Measurements from ENCODE around the gene MICA. TPM values are rescaled to one million over a fixed set of nuclear protein-coding genes. Genes with fewer than 3 reads are reported as not detected.
A peak's percentile ranks its signal among the peaks of the same experiment; 100 is the strongest.
"Not testable (repeated sequence)": the region's sequence is repeated elsewhere in the genome, so short reads cannot be mapped to it uniquely, and the experiment has no call there.

Gene MICA
- total and polyA plus RNA-seq, 2 experiments from 2014 or later = 36.0 to 41.9 TPM

DNA sequence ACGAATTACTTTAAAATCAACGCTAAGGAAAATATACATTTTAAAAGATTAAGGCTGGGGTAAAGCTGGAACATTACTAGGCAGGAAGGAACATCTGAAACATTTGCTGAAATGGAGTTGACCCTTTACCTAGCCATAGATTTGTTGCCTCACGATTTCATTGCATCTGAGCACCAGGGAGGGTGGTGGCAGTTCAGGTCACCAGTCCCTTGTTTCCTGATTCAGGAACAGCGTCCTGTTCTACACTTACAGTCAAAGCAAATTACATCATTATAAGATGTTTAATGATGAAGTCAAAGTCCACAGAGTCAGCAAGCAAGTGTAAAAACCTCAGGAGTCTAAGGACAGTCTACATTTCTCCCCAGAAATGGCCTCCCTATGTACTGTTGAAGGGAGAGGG is 9.0 kb upstream of the MICA start:
- Histone ChIP-seq H3K9me2 (replicated peaks; ENCODE audit: insufficient read depth) (no peaks in the 10 kb centered on the region), H3K4me2 (no peak overlapping the region), H3K4me3 (no peak overlapping the region), H3K79me2 (peaks cover 4% of the 10 kb centered on the region), H3K9me3 (ENCODE audit: low read depth) (no peaks in the 10 kb centered on the region), H4K20me1 (ENCODE audit: insufficient read depth, poor library complexity, severe bottlenecking) (no peaks in the 10 kb centered on the region), H3K4me1 (ENCODE audit: insufficient read depth) (peaks cover 5% of the 10 kb centered on the region), H3K27me3 (no peaks in the 10 kb centered on the region), H2AFZ (no peak overlapping the region), H3K36me3 (replicated peaks; ENCODE audit: insufficient read depth, low read depth) (no peaks in the 10 kb centered on the region), H3K27ac (no peak overlapping the region)
- DNase-seq (ENCODE audit: low spot score) = peak; percentile 23
- 80% methylated on average over 4 of the region's 4 CpGs for WGBS (ENCODE audit: low lambda C conversion rate, missing lambda C conversion rate)
- TF ChIP-seq EZH2 (IDR thresholded peaks at IDR 0.05; ENCODE audit: borderline replicate concordance) = no peak
- TF ChIP-seq, protein P1, sequence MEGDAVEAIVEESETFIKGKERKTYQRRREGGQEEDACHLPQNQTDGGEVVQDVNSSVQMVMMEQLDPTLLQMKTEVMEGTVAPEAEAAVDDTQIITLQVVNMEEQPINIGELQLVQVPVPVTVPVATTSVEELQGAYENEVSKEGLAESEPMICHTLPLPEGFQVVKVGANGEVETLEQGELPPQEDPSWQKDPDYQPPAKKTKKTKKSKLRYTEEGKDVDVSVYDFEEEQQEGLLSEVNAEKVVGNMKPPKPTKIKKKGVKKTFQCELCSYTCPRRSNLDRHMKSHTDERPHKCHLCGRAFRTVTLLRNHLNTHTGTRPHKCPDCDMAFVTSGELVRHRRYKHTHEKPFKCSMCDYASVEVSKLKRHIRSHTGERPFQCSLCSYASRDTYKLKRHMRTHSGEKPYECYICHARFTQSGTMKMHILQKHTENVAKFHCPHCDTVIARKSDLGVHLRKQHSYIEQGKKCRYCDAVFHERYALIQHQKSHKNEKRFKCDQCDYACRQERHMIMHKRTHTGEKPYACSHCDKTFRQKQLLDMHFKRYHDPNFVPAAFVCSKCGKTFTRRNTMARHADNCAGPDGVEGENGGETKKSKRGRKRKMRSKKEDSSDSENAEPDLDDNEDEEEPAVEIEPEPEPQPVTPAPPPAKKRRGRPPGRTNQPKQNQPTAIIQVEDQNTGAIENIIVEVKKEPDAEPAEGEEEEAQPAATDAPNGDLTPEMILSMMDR (IDR thresholded peaks at IDR 0.05; ENCODE audit: poor library complexity) = no peak
- TF ChIP-seq EZH2phosphoT487 (IDR thresholded peaks at IDR 0.05; ENCODE audit: low read depth, severe bottlenecking, unreplicated experiment) = no peak

DNA sequence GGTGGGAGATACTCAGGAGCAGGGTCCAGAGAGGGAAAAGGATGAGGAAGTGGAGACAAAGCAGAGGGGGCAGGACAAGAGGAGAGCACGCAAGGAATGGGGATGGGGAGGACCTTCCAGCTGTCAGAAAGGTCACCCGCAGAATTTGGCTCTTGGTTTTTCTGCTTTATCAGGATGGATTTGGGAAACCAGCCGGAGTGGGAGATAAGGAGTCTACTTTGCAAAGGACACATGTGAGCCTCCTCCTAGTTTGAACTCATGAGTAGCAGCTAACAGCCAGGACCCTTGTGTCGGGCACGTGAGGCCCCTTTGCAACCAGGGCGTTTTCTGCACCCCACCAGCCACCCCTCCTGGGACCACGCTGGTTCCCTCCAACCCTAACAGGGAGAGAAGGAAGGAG is 7.6 kb upstream of the MICA start:
- Histone ChIP-seq H3K79me2 (peaks cover 6% of the 10 kb centered on the region), H4K20me1 (ENCODE audit: insufficient read depth, poor library complexity, severe bottlenecking) (no peaks in the 10 kb centered on the region), H2AFZ (no peak overlapping the region), H3K27me3 (no peaks in the 10 kb centered on the region), H3K36me3 (replicated peaks; ENCODE audit: insufficient read depth, low read depth) (no peaks in the 10 kb centered on the region), H3K4me1 (ENCODE audit: insufficient read depth) (peaks cover 5% of the 10 kb centered on the region), H3K4me3 (no peak overlapping the region), H3K9me3 (ENCODE audit: low read depth) (no peaks in the 10 kb centered on the region), H3K27ac (no peak overlapping the region), H3K9me2 (replicated peaks; ENCODE audit: insufficient read depth) (no peaks in the 10 kb centered on the region), H3K4me2 (no peak overlapping the region)
- TF ChIP-seq EZH2 (IDR thresholded peaks at IDR 0.05; ENCODE audit: borderline replicate concordance) = no peak
- TF ChIP-seq, protein P1 (IDR thresholded peaks at IDR 0.05; ENCODE audit: poor library complexity) = no peak
- no peak for TF ChIP-seq EZH2phosphoT487 (IDR thresholded peaks at IDR 0.05; ENCODE audit: low read depth, severe bottlenecking, unreplicated experiment)
- no peak for DNase-seq (ENCODE audit: low spot score)
- WGBS (ENCODE audit: low lambda C conversion rate, missing lambda C conversion rate) = 83% methylated on average over 7 of the region's 7 CpGs

DNA sequence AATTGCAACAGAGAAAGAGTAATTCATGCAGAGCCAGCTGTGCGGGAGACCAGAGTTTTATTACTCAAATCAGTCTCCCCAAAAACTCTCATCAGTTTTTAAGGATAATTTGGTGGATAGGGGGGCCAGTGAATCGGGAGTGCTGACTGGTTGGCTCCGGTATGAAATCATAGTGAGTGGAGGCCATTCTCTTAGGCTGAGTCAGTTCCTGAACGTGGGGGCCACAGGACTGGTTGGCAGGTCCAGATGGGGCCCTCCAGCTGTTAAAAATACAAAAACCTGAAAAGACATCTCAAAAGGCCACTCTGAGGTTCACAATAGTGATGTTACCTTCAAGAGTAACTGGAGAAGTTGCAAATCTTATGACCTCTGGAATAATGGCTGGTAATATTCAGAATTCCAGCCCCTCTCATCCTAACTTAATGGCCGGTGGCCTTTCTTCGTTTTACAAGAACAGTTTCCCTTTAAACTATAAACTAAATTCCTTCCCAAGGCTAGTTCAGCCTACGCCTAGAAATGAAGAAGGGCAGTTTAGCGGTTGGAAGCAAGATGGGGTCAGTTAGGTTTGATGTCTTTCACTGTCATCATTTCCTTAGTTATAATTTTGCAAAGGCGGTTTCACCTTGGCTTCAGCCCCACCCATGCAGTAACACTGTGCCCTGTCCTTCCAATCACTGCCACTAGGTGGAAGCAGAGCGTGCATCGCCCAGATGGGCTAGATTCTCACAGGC is 6.8 kb upstream of the MICA start:
- Histone ChIP-seq H2AFZ (no peak overlapping the region), H3K36me3 (replicated peaks; ENCODE audit: insufficient read depth, low read depth) (no peaks in the 10 kb centered on the region), H3K4me1 (ENCODE audit: insufficient read depth) (peaks cover 11% of the 10 kb centered on the region), H3K4me3 (no peak overlapping the region), H3K79me2 (peaks cover 9% of the 10 kb centered on the region), H3K9me3 (ENCODE audit: low read depth) (no peaks in the 10 kb centered on the region), H3K27ac (no peak overlapping the region), H3K4me2 (no peak overlapping the region), H3K9me2 (replicated peaks; ENCODE audit: insufficient read depth) (no peaks in the 10 kb centered on the region), H3K27me3 (no peaks in the 10 kb centered on the region), H4K20me1 (ENCODE audit: insufficient read depth, poor library complexity, severe bottlenecking) (no peaks in the 10 kb centered on the region)
- WGBS (ENCODE audit: low lambda C conversion rate, missing lambda C conversion rate) = 54% methylated on average over 11 of the region's 11 CpGs
- DNase-seq (ENCODE audit: low spot score) = peak; percentile 83
- TF ChIP-seq EZH2 (IDR thresholded peaks at IDR 0.05; ENCODE audit: borderline replicate concordance) = no peak
- TF ChIP-seq, protein P1 (IDR thresholded peaks at IDR 0.05; ENCODE audit: poor library complexity) = peak; percentile 70
- no peak for TF ChIP-seq EZH2phosphoT487 (IDR thresholded peaks at IDR 0.05; ENCODE audit: low read depth, severe bottlenecking, unreplicated experiment)

DNA sequence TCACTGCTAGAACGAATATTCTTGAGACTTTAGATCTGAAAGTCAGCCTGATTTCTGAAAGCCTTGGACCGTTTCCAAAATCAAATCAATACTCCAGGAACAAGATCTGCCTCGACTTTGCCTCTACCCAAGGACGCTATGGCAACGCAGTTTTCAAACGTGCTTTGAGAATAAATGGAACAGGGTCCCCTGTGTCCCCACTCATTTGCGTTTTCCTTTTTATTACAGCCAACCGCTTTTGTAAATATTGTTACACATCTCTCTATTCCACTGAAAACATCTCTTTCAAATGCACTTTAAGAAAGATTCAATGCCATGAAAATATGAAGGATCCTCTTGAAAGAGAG is 6.3 kb upstream of the MICA start:
- DNase-seq (ENCODE audit: low spot score); H3K36me3 ChIP-seq (replicated peaks; ENCODE audit: insufficient read depth, low read depth); H3K4me3 ChIP-seq; H4K20me1 ChIP-seq (ENCODE audit: insufficient read depth, poor library complexity, severe bottlenecking); H2AFZ ChIP-seq; H3K9me3 ChIP-seq (ENCODE audit: low read depth); H3K27ac ChIP-seq; H3K9me2 ChIP-seq (replicated peaks; ENCODE audit: insufficient read depth); H3K27me3 ChIP-seq: not testable (repeated sequence)
- H3K79me2 ChIP-seq = peaks cover 14% of the 10 kb centered on the region
- 43% methylated on average over 8 of the region's 8 CpGs for WGBS (ENCODE audit: low lambda C conversion rate, missing lambda C conversion rate)
- H3K4me1 ChIP-seq (ENCODE audit: insufficient read depth) = peaks cover 16% of the 10 kb centered on the region
- H3K4me2 ChIP-seq = peak overlapping the region; percentile 42
